SK-N-SH (cell line): ENCODE results near the gene ZNF133. TPM values are rescaled to one million over a fixed set of nuclear protein-coding genes. Genes with fewer than 3 reads are reported as not detected.

Experiments used
- CTCF ChIA-PET: fragments of 300-600, 350-600 bp; formaldehyde crosslinking; extraction: SDS; loops from one replicate; lab custom pipeline; 2021; lab: Yijun Ruan, JAX
- POLR2A ChIA-PET: fragments of 350-600 bp; sonication (Branson Sonifier 250); formaldehyde crosslinking; extraction: SDS; loops from one replicate; lab custom pipeline; 2020; ENCODE audit warnings: antibody characterized with exemption, inconsistent platforms; lab: Yijun Ruan, JAX
- DNase-seq: peaks from one replicate; pipeline ENCODE4 v3.0.0; 2012
- H2AFZ ChIP-seq: fragments of 200-600 bp; sonication (generic); 2 replicates; pipeline ENCODE4 v1.8.1; 2016; ENCODE audit warnings: antibody characterized with exemption, mild to moderate bottlenecking, low read depth
- H3F3A ChIP-seq: fragments of 200-600 bp; sonication (generic); replicated peaks from 2 replicates; pipeline ENCODE3; 2016; ENCODE audit warnings: antibody characterized with exemption, mild to moderate bottlenecking; ENCODE audit not compliant: insufficient read depth
- H3K27ac ChIP-seq, 2 experiments: fragments of 200-500 bp in 1 of 2; fragments of 200-600 bp in 1 of 2; sonication (Bioruptor generic) in 1 of 2; sonication (generic), shearing (Covaris generic) in 1 of 2; 2 replicates each; pipeline versions ENCODE4 v1.5.1 to v1.6.1; 2014 to 2016; ENCODE audit warnings: low read depth in 2 of 2, inconsistent platforms in 1 of 2, low read length in 1 of 2, mild to moderate bottlenecking in 1 of 2, mixed read lengths in 1 of 2
- H3K27me3 ChIP-seq: fragments of 200-600 bp; sonication (generic), shearing (Covaris generic); 2 replicates; pipeline ENCODE4 v1.6.1; 2016; ENCODE audit warnings: mixed run types; ENCODE audit not compliant: insufficient read depth
- H3K36me3 ChIP-seq, 2 experiments: fragments of 200-500 bp in 1 of 2; fragments of 200-600 bp in 1 of 2; sonication (Bioruptor generic) in 1 of 2; sonication (generic) in 1 of 2; replicated peaks in 1 of 2; 2 replicates each; pipeline versions ENCODE3 to v1.5.1; 2014 to 2016; ENCODE audit warnings: low read length in 1 of 2, mild to moderate bottlenecking in 1 of 2; ENCODE audit not compliant: insufficient read depth in 2 of 2, control insufficient read depth in 1 of 2
- H3K4me1 ChIP-seq, 2 experiments: fragments of 200-500 bp in 1 of 2; fragments of 200-600 bp in 1 of 2; sonication (Bioruptor generic) in 1 of 2; sonication (generic), shearing (Covaris generic) in 1 of 2; 2 replicates each; pipeline versions ENCODE4 v1.5.1 to v1.6.1; 2014 to 2016; ENCODE audit warnings: low read depth in 1 of 2, low read length in 1 of 2, mixed run types in 1 of 2; ENCODE audit not compliant: insufficient read depth in 2 of 2, control insufficient read depth in 1 of 2
- H3K4me2 ChIP-seq: fragments of 200-600 bp; sonication (generic), shearing (Covaris generic); 2 replicates; pipeline ENCODE4 v1.6.1; 2017; ENCODE audit warnings: mixed run types
- H3K4me3 ChIP-seq, 2 experiments: fragments of 200-500 bp in 1 of 2; fragments of 200-600 bp in 1 of 2; sonication (Bioruptor generic) in 1 of 2; sonication (generic), shearing (Covaris generic) in 1 of 2; 2 replicates each; pipeline versions ENCODE4 v1.5.1 to v1.8.1; 2014 to 2016; ENCODE audit warnings: low read depth in 2 of 2, inconsistent platforms in 1 of 2, low read length in 1 of 2, mild to moderate bottlenecking in 1 of 2, mixed read lengths in 1 of 2, moderate library complexity in 1 of 2
- H3K79me2 ChIP-seq: fragments of 200-600 bp; sonication (generic); 2 replicates; pipeline ENCODE4 v1.8.1; 2017; ENCODE audit warnings: mild to moderate bottlenecking; ENCODE audit not compliant: insufficient read depth
- H3K9ac ChIP-seq: fragments of 200-600 bp; sonication (generic); 2 replicates; pipeline ENCODE4 v1.6.1; 2017; ENCODE audit warnings: mixed run types
- H3K9me2 ChIP-seq: fragments of 200-600 bp; sonication (generic); 2 replicates; pipeline ENCODE4 v1.6.1; 2017; ENCODE audit warnings: mixed run types
- H3K9me3 ChIP-seq: fragments of 200-600 bp; sonication (generic); 2 replicates; pipeline ENCODE4 v1.6.1; 2017; ENCODE audit warnings: mixed run types, mild to moderate bottlenecking, moderate library complexity
- H4K20me1 ChIP-seq: fragments of 200-600 bp; sonication (generic); 2 replicates; pipeline ENCODE4 v1.6.1; 2017; ENCODE audit warnings: mild to moderate bottlenecking, mixed run types; ENCODE audit not compliant: insufficient read depth
- CHD2 ChIP-seq: fragments of 150-350 bp; IDR thresholded peaks from 2 replicates; pipeline ENCODE4 v1.6.1; 2018; ENCODE audit warnings: low read length; ENCODE audit not compliant: partially characterized antibody
- CTCF ChIP-seq: fragments of 200-600 bp; sonication (generic); IDR thresholded peaks from 2 replicates; pipeline ENCODE4 v1.6.1; 2017; ENCODE audit warnings: antibody characterized with exemption, mild to moderate bottlenecking, moderate library complexity
- EP300 ChIP-seq, 2 experiments: IDR thresholded peaks; 2 replicates each; pipeline versions ENCODE4 v1.4.0 to v1.6.1; 2012; ENCODE audit warnings: borderline replicate concordance in 1 of 2, low read depth in 1 of 2, low read length in 1 of 2
- FOSL2 ChIP-seq: IDR thresholded peaks from 2 replicates; pipeline ENCODE4 v1.4.0; 2012; ENCODE audit warnings: low read depth, mild to moderate bottlenecking, moderate library complexity, borderline replicate concordance
- GABPA ChIP-seq: IDR thresholded peaks from 2 replicates; pipeline ENCODE4 v1.4.0; 2012; ENCODE audit warnings: low read depth, mild to moderate bottlenecking
- GATA2 ChIP-seq: sonication (generic); formaldehyde crosslinking; IDR thresholded peaks from 2 replicates; pipeline ENCODE4 v1.5.0; 2020; ENCODE audit warnings: mild to moderate bottlenecking, missing genetic modification reagents
- IRF3 ChIP-seq: fragments of 150-350 bp; IDR thresholded peaks from 2 replicates; pipeline ENCODE4 v1.6.1; 2016; ENCODE audit warnings: mild to moderate bottlenecking, low read depth, low read length
- MXI1 ChIP-seq: IDR thresholded peaks from 2 replicates; pipeline ENCODE4 v1.6.1; 2012; ENCODE audit warnings: mild to moderate bottlenecking, low read depth, low read length, improper control_type of control experiment
- RAD21 ChIP-seq: IDR thresholded peaks from 2 replicates; pipeline ENCODE4 v1.6.1; 2012; ENCODE audit warnings: mild to moderate bottlenecking, low read length
- RCOR1 ChIP-seq: fragments of 150-350 bp; IDR thresholded peaks from 2 replicates; pipeline ENCODE4 v1.6.1; 2017; ENCODE audit warnings: antibody characterized with exemption, low read length
- RFX5 ChIP-seq: IDR thresholded peaks from 2 replicates; pipeline ENCODE4 v1.6.1; 2012; ENCODE audit warnings: mild to moderate bottlenecking, improper control_type of control experiment, low read length
- RXRA ChIP-seq: IDR thresholded peaks from 2 replicates; pipeline ENCODE4 v1.4.0; 2012; ENCODE audit warnings: low read depth, mild to moderate bottlenecking, borderline replicate concordance
- SMC3 ChIP-seq: IDR thresholded peaks from 2 replicates; pipeline ENCODE4 v1.6.1; 2012; ENCODE audit warnings: low read depth, low read length, improper control_type of control experiment
- TAF1 ChIP-seq: IDR thresholded peaks from 2 replicates; pipeline ENCODE4 v1.6.1; 2012; ENCODE audit warnings: low read depth, mild to moderate bottlenecking, low read length, moderate library complexity, borderline replicate concordance
- TEAD4 ChIP-seq: IDR thresholded peaks from 2 replicates; pipeline ENCODE4 v1.4.0; 2012; ENCODE audit warnings: mild to moderate bottlenecking, borderline replicate concordance; ENCODE audit not compliant: insufficient read depth
- ZBTB33 ChIP-seq: IDR thresholded peaks from 2 replicates; pipeline ENCODE4 v1.4.0; 2012; ENCODE audit warnings: low read depth, borderline replicate concordance
- WGBS: methylation state at CpG from one replicate; pipeline ENCODE4 v1.1.6; 2017; ENCODE audit warnings: low lambda C conversion rate; 5-methylcytosine and 5-hydroxymethylcytosine counted together
- polyA plus RNA-seq, 3 experiments: library from polyadenylated mRNA; depleted of rRNA; stranded (reverse); fragments of >200 nt; gene quantifications; 2 replicates each; pipeline ENCODE4 v1.2.3, GENCODE V29; 2012

The ZNF133 gene
- polyA plus RNA-seq, 1 of the 3 experiments (the other 2 are of a cell fraction): 15.5 TPM

GRCh38 chr20:18276821-18277220 is 11.5 kb upstream of the ZNF133 start:
- H2AFZ ChIP-seq: no peak overlapping the region
- peaks cover 5% of the 10 kb centered on the region; the same call in 1 of the 2 replicates for H3K27me3 ChIP-seq
- POLR2A ChIA-PET: interaction anchor here (0.9 kb wide), 1 partner anchor 12 kb away, joined by 3 read pairs; the partner anchor contains the start of gene ZNF133
- no peaks in the 10 kb centered on the region for H3K9me3 ChIP-seq
- H3K9ac ChIP-seq: no peak overlapping the region
- H3K36me3 ChIP-seq: no peaks in the 10 kb centered on the region
- H3K79me2 ChIP-seq: no peaks in the 10 kb centered on the region
- no peak overlapping the region for H3K4me2 ChIP-seq
- CTCF ChIA-PET: interaction anchor here (0.6 to 1.7 kb wide), 12 partner anchors 8 to 773 kb away, joined by 3 to 9 read pairs (median 4); partner anchors contain the start of gene ZNF133
- H4K20me1 ChIP-seq: no peaks in the 10 kb centered on the region
- 22% methylated on average over 12 of the region's 12 CpGs for WGBS
- no peak overlapping the region for H3K27ac ChIP-seq
- no peaks in the 10 kb centered on the region for H3K4me1 ChIP-seq
- DNase-seq: peak; percentile 60
- H3K4me3 ChIP-seq: peak overlapping the region in 1 of 2 experiments; percentile 16; a peak in 1 of 4 replicates
- H3F3A ChIP-seq: no peaks in the 10 kb centered on the region
- H3K9me2 ChIP-seq: no peaks in the 10 kb centered on the region
- TF ChIP-seq SMC3 (peak; percentile 72), TEAD4 (no peak), RAD21 (peak; percentile 80), CTCF (peak; percentile 79), RCOR1 (0 out of 2 replicates have a peak, but pooled peaks have one; percentile 14)

- Histone ChIP-seq H3K79me2 (no peaks in the 10 kb centered on the region), H3K9me2 (no peaks in the 10 kb centered on the region), H3K4me1 (no peaks in the 10 kb centered on the region), H4K20me1 (no peaks in the 10 kb centered on the region), H3K9ac (no peak overlapping the region), H3K4me2 (no peak overlapping the region), H3K27ac (no peak overlapping the region), H3K9me3 (no peaks in the 10 kb centered on the region), H3K36me3 (no peaks in the 10 kb centered on the region), H3F3A (no peaks in the 10 kb centered on the region), H2AFZ (no peak overlapping the region), H3K4me3 (no peak overlapping the region), H3K27me3 (peaks cover 5% of the 10 kb centered on the region; the same call in 1 of the 2 replicates)
- no peak for DNase-seq
- POLR2A ChIA-PET: no interaction called here
- TF ChIP-seq ZBTB33: no peak
- TF ChIP-seq RCOR1: no peak
- TF ChIP-seq GATA2 (CRISPR knock-in tag): no peak
- TF ChIP-seq MXI1: no peak
- TF ChIP-seq GABPA: no peak
- no peak for TF ChIP-seq TAF1
- no peak for TF ChIP-seq TEAD4
- no peak for TF ChIP-seq EP300 (IDR thresholded peaks at IDR 0.05; ENCODE audit: borderline replicate concordance in 1 of 2, low read depth in 1 of 2, low read length in 1 of 2)
- TF ChIP-seq FOSL2: no peak
- TF ChIP-seq CHD2: no peak
- TF ChIP-seq RXRA: no peak
- no peak for TF ChIP-seq RFX5
- TF ChIP-seq CTCF: no peak
- no peak for TF ChIP-seq IRF3
- 15% methylated on average over 2 of the region's 2 CpGs for WGBS
- CTCF ChIA-PET: interaction anchor here (2.0 kb wide), 1 partner anchor 21 kb away, joined by 4 read pairs; no protein-coding TSS in a partner anchor
Measured at GRCh38 chr20:18279242-18279641, 9.1 kb upstream of the ZNF133 start.
